HepG2 (cell line): ENCODE results near the gene TFAP2D. TPM values are rescaled to one million over a fixed set of nuclear protein-coding genes. Genes with fewer than 3 reads are reported as not detected.

Experiments used
- ATAC-seq: fragments of 200-7000 bp; cut with Tn5 transposase; 3 replicates; pipeline ENCODE4 v1.9.1; 2020; ENCODE audit warnings: mild to moderate bottlenecking, moderate library complexity
- BruUV-seq: library from RNA; stranded (reverse); fragments of 400-500 nt; replicated peaks from 2 replicates; lab custom pipeline; 2021; lab: Mats Ljungman, UMichigan
- CTCF ChIA-PET: fragments of 300-600 bp; formaldehyde crosslinking; extraction: SDS; loops from one replicate; lab custom pipeline; 2021; ENCODE audit warnings: low total read pairs, inconsistent platforms, low intra/inter-chr PET ratio; lab: Yijun Ruan, JAX
- POLR2A ChIA-PET: fragments of 350-600 bp; sonication (Branson Sonifier 250); formaldehyde crosslinking; loops from one replicate; lab custom pipeline; 2020; ENCODE audit warnings: antibody characterized with exemption, inconsistent platforms; lab: Yijun Ruan, JAX
- DNase-seq: peaks from one replicate; pipeline ENCODE4 v3.0.0-alpha.2; 2015; ENCODE audit warnings: low spot score
- FAIRE-seq: peaks from 3 replicates; lab custom pipeline; 2011; peaks lifted over from hg19 to GRCh38; lab: Jason Lieb, UNC
- H2AFZ ChIP-seq: one replicate; pipeline ENCODE4 v1.6.1; 2011; ENCODE audit warnings: low read length, inconsistent platforms
- H3K27ac ChIP-seq: fragments of 300-600 bp; 3 replicates; pipeline ENCODE4 v1.8.0; 2011; ENCODE audit warnings: mixed run types, mild to moderate bottlenecking, mixed read lengths, low read length, inconsistent platforms; ENCODE audit not compliant: insufficient read depth; ENCODE audit errors: extremely low read length
- H3K27me3 ChIP-seq, 2 experiments: fragments of 200-600 bp in 1 of 2; 2 replicates in 1 of 2; 3 replicates in 1 of 2; pipeline versions ENCODE4 v1.6.0 to v1.8.0; 2011; ENCODE audit warnings: low read length in 2 of 2, mild to moderate bottlenecking in 2 of 2, moderate library complexity in 2 of 2, inconsistent platforms in 1 of 2; ENCODE audit not compliant: insufficient read depth in 2 of 2, control insufficient read depth in 1 of 2
- H3K36me3 ChIP-seq, 2 experiments: fragments of 200-600 bp in 1 of 2; replicated peaks in 1 of 2; 2 replicates in 1 of 2; 3 replicates in 1 of 2; pipeline versions ENCODE4 v1.5.1 to v1.8.0; 2011; ENCODE audit warnings: low read length in 2 of 2, inconsistent platforms in 1 of 2; ENCODE audit not compliant: insufficient read depth in 2 of 2, control insufficient read depth in 1 of 2
- H3K4me1 ChIP-seq: 2 replicates; pipeline ENCODE4 v1.5.1; 2012; ENCODE audit warnings: low read length, inconsistent platforms; ENCODE audit not compliant: insufficient read depth
- H3K4me2 ChIP-seq: 2 replicates; pipeline ENCODE4 v1.6.0; 2011; ENCODE audit warnings: low read depth, low read length, inconsistent platforms
- H3K4me3 ChIP-seq, 3 experiments: fragments of 200-600 bp in 1 of 3; sonication (generic), shearing (Covaris generic) in 1 of 3; replicated peaks in 1 of 3; 2 replicates each; pipeline ENCODE4 v1.5.1; 2011 to 2016; ENCODE audit warnings: low read length in 3 of 3, inconsistent platforms in 2 of 3, low read depth in 2 of 3, mild to moderate bottlenecking in 2 of 3, control low read depth in 1 of 3, mixed read lengths in 1 of 3; ENCODE audit not compliant: insufficient read depth in 1 of 3
- H3K79me2 ChIP-seq: one replicate; pipeline ENCODE4 v1.6.1; 2011; ENCODE audit warnings: low read length, inconsistent platforms; ENCODE audit not compliant: insufficient read depth
- H3K9ac ChIP-seq: 2 replicates; pipeline ENCODE4 v1.6.0; 2011; ENCODE audit warnings: mild to moderate bottlenecking, low read depth, low read length, inconsistent platforms; ENCODE audit not compliant: insufficient read depth
- H3K9me3 ChIP-seq: 2 replicates; pipeline ENCODE4 v1.5.1; 2012; ENCODE audit warnings: mild to moderate bottlenecking, low read length
- H4K20me1 ChIP-seq: 2 replicates; pipeline ENCODE4 v1.6.0; 2011; ENCODE audit warnings: inconsistent platforms, mild to moderate bottlenecking, low read length, moderate library complexity; ENCODE audit not compliant: insufficient read depth
- ARID5B ChIP-seq: IDR thresholded peaks from 2 replicates; pipeline ENCODE4 v1.4.0; 2020; ENCODE audit warnings: mild to moderate bottlenecking, missing genetic modification reagents
- BRCA1 ChIP-seq: sonication (generic); formaldehyde crosslinking; IDR thresholded peaks from 2 replicates; pipeline ENCODE4 v1.4.0; 2020; ENCODE audit warnings: missing genetic modification reagents
- ERF ChIP-seq: IDR thresholded peaks from 2 replicates; pipeline ENCODE4 v1.6.1; 2018; ENCODE audit warnings: missing biosample characterization, missing genetic modification reagents
- ETV5 ChIP-seq: IDR thresholded peaks from 2 replicates; pipeline ENCODE4 v1.6.1; 2018; ENCODE audit warnings: missing biosample characterization, missing genetic modification reagents, inconsistent platforms, borderline replicate concordance
- GPBP1L1 ChIP-seq: sonication (generic); formaldehyde crosslinking; IDR thresholded peaks from 2 replicates; pipeline ENCODE4 v1.5.0; 2020; ENCODE audit warnings: mild to moderate bottlenecking, missing genetic modification reagents
- HDAC1 ChIP-seq: sonication (generic); formaldehyde crosslinking; IDR thresholded peaks from 2 replicates; pipeline ENCODE4 v1.5.1; 2020; ENCODE audit warnings: mild to moderate bottlenecking, missing genetic modification reagents
- ISL2 ChIP-seq: sonication (generic); formaldehyde crosslinking; IDR thresholded peaks from 2 replicates; pipeline ENCODE4 v1.5.0; 2020; ENCODE audit warnings: missing genetic modification reagents
- JDP2 ChIP-seq: sonication (generic); formaldehyde crosslinking; IDR thresholded peaks from 2 replicates; pipeline ENCODE4 v1.8.1; 2022; ENCODE audit warnings: missing genetic modification reagents, borderline replicate concordance
- MXD1 ChIP-seq: sonication (generic); formaldehyde crosslinking; IDR thresholded peaks from 2 replicates; pipeline ENCODE4 v1.4.0; 2020; ENCODE audit warnings: mild to moderate bottlenecking, missing genetic modification reagents
- RERE ChIP-seq: IDR thresholded peaks from 2 replicates; pipeline ENCODE4 v1.6.1; 2016; ENCODE audit warnings: low read depth, missing genetic modification reagents, missing compliant biosample characterization
- THYN1 ChIP-seq: sonication (generic); formaldehyde crosslinking; IDR thresholded peaks from 2 replicates; pipeline ENCODE4 v1.8.1; 2023; ENCODE audit warnings: low read depth, mild to moderate bottlenecking, moderate library complexity, missing genetic modification reagents, borderline replicate concordance
- ZMYM4 ChIP-seq: sonication (generic); formaldehyde crosslinking; IDR thresholded peaks from 2 replicates; pipeline ENCODE4 v1.8.1; 2023; ENCODE audit warnings: mild to moderate bottlenecking, missing genetic modification reagents
- ZNF891 ChIP-seq: sonication (generic); formaldehyde crosslinking; IDR thresholded peaks from 2 replicates; pipeline ENCODE4 v1.5.0; 2020; ENCODE audit warnings: mild to moderate bottlenecking, missing genetic modification reagents
- WGBS: methylation state at CpG from one replicate; pipeline ENCODE4 v1.1.6; 2017; ENCODE audit warnings: low lambda C conversion rate; 5-methylcytosine and 5-hydroxymethylcytosine counted together
- in situ Hi-C: cut with HindIII; loops from 2 replicates; pipeline ENCODE4 v1.10.0; 2017; ENCODE audit warnings: low pct_unique_long_range_greater_than_20kb; ENCODE audit not compliant: extremely low pct_ligation_motif_present
- intact Hi-C: fragments of 100-400 bp; cut with micrococcal nuclease; formaldehyde crosslinking; loops from one replicate; pipeline ENCODE4 v1.10.0; 2022; ENCODE audit not compliant: unreplicated experiment
- polyA plus RNA-seq, 8 experiments: library from polyadenylated mRNA; depleted of rRNA in 3 of 8; stranded (reverse) in 7 of 8; unstranded in 1 of 8; fragments of >200 nt; fragmentation: Illumina TruSeq in 4 of 8; extraction: Trizol in 4 of 8; gene quantifications; 2 replicates each; pipeline versions ENCODE4 v1.2.1 to v1.2.3, GENCODE V29; 2011 to 2016; ENCODE audit warnings: low read depth in 4 of 8, missing spikeins in 1 of 8, mixed read lengths in 1 of 8; ENCODE audit not compliant: insufficient read depth in 1 of 8
- total RNA-seq, 5 experiments: library from RNA; depleted of rRNA; stranded (reverse); fragments of >200 nt; fragmentation: Illumina TruSeq; extraction: Trizol; gene quantifications; 2 replicates each; pipeline ENCODE4 v1.2.3, GENCODE V29; 2016; ENCODE audit warnings: low read depth in 1 of 5

The TFAP2D gene
- total and polyA plus RNA-seq, 2 of the 13 experiments (the other 11 are each of a cell fraction or from before 2014, with no cell fraction given), result not detected

- Histone ChIP-seq H3K4me1 (no peaks in the 10 kb centered on the region), H3K9ac (no peak overlapping the region), H3K79me2 (no peaks in the 10 kb centered on the region), H2AFZ (no peak overlapping the region), H3K36me3 (no peaks in the 10 kb centered on the region), H3K27me3 (peaks cover 2 to 44% of the 10 kb centered on the region in 2 experiments; a peak in 2 of 5 replicates), H3K4me3 (no peak overlapping the region), H4K20me1 (no peaks in the 10 kb centered on the region; the same call in 1 of the 2 replicates), H3K9me3 (no peaks in the 10 kb centered on the region), H3K4me2 (no peak overlapping the region), H3K27ac (no peak overlapping the region)
- BruUV-seq, result no TSS peak
- DNase-seq, result no peak
- in situ Hi-C loops, result no loop called here
- FAIRE-seq, result no peak
- intact Hi-C loops, result no loop called here
- ATAC-seq, result no peak
- 5% methylated on average over 9 of the region's 9 CpGs for WGBS
- CTCF ChIA-PET, result no interaction called here
- POLR2A ChIA-PET, result no interaction called here
- no peak for TF ChIP-seq JDP2
- no peak for TF ChIP-seq HDAC1
- no peak for TF ChIP-seq BRCA1 (CRISPR knock-in tag)
- TF ChIP-seq ISL2 (CRISPR knock-in tag), result no peak
- TF ChIP-seq ETV5 (CRISPR knock-in tag), result no peak
- TF ChIP-seq THYN1 (CRISPR knock-in tag), result no peak
- no peak for TF ChIP-seq ERF (CRISPR knock-in tag)
- no peak for TF ChIP-seq ZMYM4 (CRISPR knock-in tag)
- no peak for TF ChIP-seq GPBP1L1
- TF ChIP-seq ZNF891 (CRISPR knock-in tag), result no peak
- TF ChIP-seq ARID5B (CRISPR knock-in tag), result no peak
- no peak for TF ChIP-seq RERE (CRISPR knock-in tag)
- TF ChIP-seq MXD1 (CRISPR knock-in tag), result no peak
Observed at GRCh38 chr6:50717734-50718457, 4.6 kb downstream of the TFAP2D start.
